GM12864 (cell line): ENCODE results near the gene C4orf46.
A peak's percentile ranks its signal among the peaks of the same experiment; 100 is the strongest.

Experiments used
- DNase-seq: peaks from one replicate; pipeline ENCODE4 v3.0.0-alpha.2; 2011; ENCODE audit warnings: low read depth
- H3K4me3 ChIP-seq: 2 replicates; pipeline ENCODE4 v1.5.1; 2011; ENCODE audit warnings: mild to moderate bottlenecking, low read depth, low read length, control low read depth
- CTCF ChIP-seq: IDR thresholded peaks from 2 replicates; pipeline ENCODE4 v1.5.1; 2011; ENCODE audit warnings: low read depth, mild to moderate bottlenecking, moderate library complexity, low read length, control low read depth, inconsistent platforms; ENCODE audit errors: missing control alignments

The C4orf46 gene

GRCh38 chr4:158624889-158625478 is 46.7 kb downstream of the C4orf46 start:
- no peak overlapping the region for H3K4me3 ChIP-seq
- DNase-seq = peak; percentile 25
- peak; percentile 63 for TF ChIP-seq CTCF

GRCh38 chr4:158622251-158622650 is 49.4 kb downstream of the C4orf46 start:
- H3K4me3 ChIP-seq = no peak overlapping the region
- no peak for DNase-seq
- TF ChIP-seq CTCF = no peak

- no peak for DNase-seq
- TF ChIP-seq CTCF = no peak
- no peak overlapping the region for H3K4me3 ChIP-seq
These were observed 50.0 kb downstream of the C4orf46 start for GRCh38 chr4:158621729-158622128.

GRCh38 chr4:158617956-158618355 is 53.7 kb downstream of the C4orf46 start:
- no peak for TF ChIP-seq CTCF
- H3K4me3 ChIP-seq = no peak overlapping the region
- DNase-seq = no peak
